ENCODE data around the gene TBC1D5.

Gene TBC1D5

GRCh38 chr3:17456046-17456445, 286.4 kb downstream of the TBC1D5 start:
- DNase-seq, result no peak

- no peak for DNase-seq
Measured at GRCh38 chr3:17444865-17445264, 297.6 kb downstream of the TBC1D5 start.

- DNase-seq, result no peak
Measured at GRCh38 chr3:17443142-17443541, 299.3 kb downstream of the TBC1D5 start.

GRCh38 chr3:17442332-17443049, 299.9 kb downstream of the TBC1D5 start:
- no peak for DNase-seq

GRCh38 chr3:17433876-17434275, 308.6 kb downstream of the TBC1D5 start:
- no peak for DNase-seq

- DNase-seq, result no peak
Measured at GRCh38 chr3:17432236-17432635, 310.2 kb downstream of the TBC1D5 start.

- no peak for DNase-seq
Measured at GRCh38 chr3:17431484-17432045, 310.9 kb downstream of the TBC1D5 start.

- no peak for DNase-seq
Measured at GRCh38 chr3:17431004-17431403, 311.4 kb downstream of the TBC1D5 start.

GRCh38 chr3:17430582-17430981, 311.8 kb downstream of the TBC1D5 start:
- DNase-seq, result no peak

GRCh38 chr3:17423786-17424536, 318.5 kb downstream of the TBC1D5 start:
- DNase-seq, result no peak

- DNase-seq, result no peak
Measured at GRCh38 chr3:17422636-17423035, 319.8 kb downstream of the TBC1D5 start.

- DNase-seq, result no peak
Measured at GRCh38 chr3:17420668-17421067, 321.8 kb downstream of the TBC1D5 start.

GRCh38 chr3:17412950-17413530, 329.4 kb downstream of the TBC1D5 start:
- DNase-seq, result no peak

- DNase-seq, result no peak
Measured at GRCh38 chr3:17411157-17411877, 331.1 kb downstream of the TBC1D5 start.

GRCh38 chr3:17407576-17407975, 334.9 kb downstream of the TBC1D5 start:
- no peak for DNase-seq

GRCh38 chr3:17404548-17404947, 337.9 kb downstream of the TBC1D5 start:
- no peak for DNase-seq

GRCh38 chr3:17402442-17402841, 340.0 kb downstream of the TBC1D5 start:
- no peak for DNase-seq

- no peak for DNase-seq
Measured at GRCh38 chr3:17401912-17402311, 340.5 kb downstream of the TBC1D5 start.

- no peak for DNase-seq
Measured at GRCh38 chr3:17399586-17399985, 342.8 kb downstream of the TBC1D5 start.

GRCh38 chr3:17398959-17399551, 343.4 kb downstream of the TBC1D5 start:
- no peak for DNase-seq

- DNase-seq, result no peak
Measured at GRCh38 chr3:17396036-17396435, 346.4 kb downstream of the TBC1D5 start.

- no peak for DNase-seq
Measured at GRCh38 chr3:17394541-17395155, 347.8 kb downstream of the TBC1D5 start.

Data from stimulated activated CD4-positive, alpha-beta T cell treated with anti-CD3 and anti-CD28 coated beads, Interleukin-1b, Interleukin-23, amount 100 ng/mL, for 48 hours (primary cell).